Body of pancreas (tissue), 4 donors: ENCODE data around the gene ARNT2.

ENCODE experiments used
- POLR2A ChIP-seq, 3 donors: fragments of 450-650 bp; IDR thresholded peaks; one replicate each; pipeline ENCODE4 v1.6.1; 2016; ENCODE audit warnings: antibody characterized with exemption in 3 of 3, mild to moderate bottlenecking in 2 of 3
- TF ChIP-seq, protein P1 (sequence below), 7 experiments: fragments of 450-650 bp in 4 of 7; fragments of 200-600 bp in 3 of 7; sonication (generic) in 3 of 7; IDR thresholded peaks; one replicate each; pipeline ENCODE4 v1.5.1; 2016 to 2019; ENCODE audit warnings: antibody characterized with exemption in 7 of 7

DNA sequence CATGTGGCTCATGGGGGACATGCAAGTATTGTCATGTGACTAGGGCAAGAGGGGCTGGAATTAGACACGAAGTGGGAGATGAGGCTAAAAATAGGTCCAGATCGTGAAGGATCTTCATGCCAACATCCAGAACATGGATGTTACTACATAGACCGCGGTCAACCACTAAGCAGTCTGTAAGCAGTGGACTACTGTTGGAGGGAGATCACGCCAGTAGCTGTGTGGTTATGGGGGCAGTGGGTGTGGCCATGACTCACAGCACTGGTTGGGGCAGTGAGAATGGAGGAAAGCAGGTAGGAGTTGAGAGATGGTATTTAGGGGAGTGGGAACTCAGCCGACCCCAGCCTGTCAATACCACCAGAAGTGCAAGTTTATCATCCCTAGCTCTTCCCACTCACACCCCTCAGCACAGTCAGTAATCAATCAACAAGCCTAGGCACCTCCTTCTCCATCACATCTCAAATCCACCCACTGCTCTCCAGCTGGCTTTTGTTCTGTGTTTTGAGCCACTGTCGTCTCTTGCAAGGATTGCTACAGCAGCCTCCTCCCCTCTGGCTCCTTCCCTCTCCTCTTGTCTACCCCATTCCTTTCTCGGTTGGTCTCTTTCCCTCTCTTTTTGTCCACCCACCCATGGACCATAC lies 183.8 kb downstream of the ARNT2 start:
- TF ChIP-seq, protein P1, sequence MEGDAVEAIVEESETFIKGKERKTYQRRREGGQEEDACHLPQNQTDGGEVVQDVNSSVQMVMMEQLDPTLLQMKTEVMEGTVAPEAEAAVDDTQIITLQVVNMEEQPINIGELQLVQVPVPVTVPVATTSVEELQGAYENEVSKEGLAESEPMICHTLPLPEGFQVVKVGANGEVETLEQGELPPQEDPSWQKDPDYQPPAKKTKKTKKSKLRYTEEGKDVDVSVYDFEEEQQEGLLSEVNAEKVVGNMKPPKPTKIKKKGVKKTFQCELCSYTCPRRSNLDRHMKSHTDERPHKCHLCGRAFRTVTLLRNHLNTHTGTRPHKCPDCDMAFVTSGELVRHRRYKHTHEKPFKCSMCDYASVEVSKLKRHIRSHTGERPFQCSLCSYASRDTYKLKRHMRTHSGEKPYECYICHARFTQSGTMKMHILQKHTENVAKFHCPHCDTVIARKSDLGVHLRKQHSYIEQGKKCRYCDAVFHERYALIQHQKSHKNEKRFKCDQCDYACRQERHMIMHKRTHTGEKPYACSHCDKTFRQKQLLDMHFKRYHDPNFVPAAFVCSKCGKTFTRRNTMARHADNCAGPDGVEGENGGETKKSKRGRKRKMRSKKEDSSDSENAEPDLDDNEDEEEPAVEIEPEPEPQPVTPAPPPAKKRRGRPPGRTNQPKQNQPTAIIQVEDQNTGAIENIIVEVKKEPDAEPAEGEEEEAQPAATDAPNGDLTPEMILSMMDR (IDR thresholded peaks at IDR 0.05): no peak
- no peak for TF ChIP-seq POLR2A (IDR thresholded peaks at IDR 0.05)
